Endothelial cell of umbilical vein (primary cell): ENCODE data around the gene TXNIP. TPM values are rescaled to one million over a fixed set of nuclear protein-coding genes. Genes with fewer than 3 reads are reported as not detected.
A peak's percentile ranks its signal among the peaks of the same experiment; 100 is the strongest.

Experiments
- BruUV-seq: library from RNA; stranded (reverse); fragments of 400-500 nt; replicated peaks from 2 replicates; lab custom pipeline; 2021; lab: Mats Ljungman, UMichigan
- CTCF ChIA-PET: fragments of 300-600, 350-600 bp; sonication (Branson Sonifier 250); formaldehyde crosslinking; loops from one replicate; lab custom pipeline; 2021; ENCODE audit warnings: antibody characterized with exemption, inconsistent platforms; lab: Charles Lee
- POLR2A ChIA-PET: fragments of 300-600, 350-600 bp; sonication (Branson Sonifier 250); formaldehyde crosslinking; loops from one replicate; lab custom pipeline; 2021; ENCODE audit warnings: antibody characterized with exemption, inconsistent platforms; lab: Charles Lee
- DNase-seq: peaks from one replicate; pipeline ENCODE4 v3.0.0-alpha.2; 2011; ENCODE audit warnings: low read depth, low spot score
- FAIRE-seq: peaks from 2 replicates; lab custom pipeline; 2011; peaks lifted over from hg19 to GRCh38; lab: Jason Lieb, UNC
- H2AFZ ChIP-seq: 2 replicates; pipeline ENCODE4 v1.6.0; 2012; ENCODE audit warnings: low read depth, low read length, control low read depth, inconsistent platforms
- H3K27ac ChIP-seq: 2 replicates; pipeline ENCODE4 v1.5.1; 2011; ENCODE audit warnings: low read depth, mild to moderate bottlenecking, control low read depth, low read length, moderate library complexity; ENCODE audit not compliant: insufficient read depth
- H3K27me3 ChIP-seq, 2 experiments: 2 replicates each; pipeline versions ENCODE4 v1.6.0 to v1.6.1; 2011; ENCODE audit warnings: low read length in 2 of 2, mixed read lengths in 1 of 2; ENCODE audit not compliant: control insufficient read depth in 2 of 2, insufficient read depth in 2 of 2
- H3K36me3 ChIP-seq, 2 experiments: 2 replicates in 1 of 2; 3 replicates in 1 of 2; pipeline ENCODE4 v1.5.1; 2011; ENCODE audit warnings: low read length in 2 of 2, mild to moderate bottlenecking in 1 of 2, moderate library complexity in 1 of 2; ENCODE audit not compliant: control insufficient read depth in 2 of 2, insufficient read depth in 2 of 2; ENCODE audit errors: extremely low read depth in 1 of 2
- H3K4me1 ChIP-seq: 3 replicates; pipeline ENCODE4 v1.5.1; 2011; ENCODE audit warnings: mild to moderate bottlenecking, low read length; ENCODE audit not compliant: control insufficient read depth, insufficient read depth; ENCODE audit errors: extremely low read depth
- H3K4me2 ChIP-seq: 2 replicates; pipeline ENCODE4 v1.6.1; 2011; ENCODE audit warnings: low read length, control low read depth, mixed read lengths; ENCODE audit not compliant: insufficient read depth
- H3K4me3 ChIP-seq, 3 experiments: fragments of 200-600 bp in 1 of 3; sonication (generic), shearing (Covaris generic) in 1 of 3; replicated peaks in 1 of 3; 2 replicates each; pipeline ENCODE4 v1.5.1; 2011 to 2016; ENCODE audit warnings: control low read depth in 3 of 3, low read length in 3 of 3, mild to moderate bottlenecking in 2 of 3, inconsistent platforms in 1 of 3, low read depth in 1 of 3, moderate library complexity in 1 of 3; ENCODE audit not compliant: insufficient read depth in 1 of 3
- H3K79me2 ChIP-seq: 2 replicates; pipeline ENCODE4 v1.6.0; 2012; ENCODE audit warnings: low read length, inconsistent platforms; ENCODE audit not compliant: control insufficient read depth, insufficient read depth
- H3K9ac ChIP-seq: replicated peaks from 2 replicates; pipeline ENCODE3; 2011; ENCODE audit warnings: low read length, control low read depth; ENCODE audit not compliant: insufficient read depth; ENCODE audit errors: extremely low read depth
- H3K9me1 ChIP-seq: replicated peaks from 3 replicates; pipeline ENCODE4 v1.6.0; 2011; ENCODE audit warnings: mild to moderate bottlenecking, low read length; ENCODE audit not compliant: control insufficient read depth, insufficient read depth; ENCODE audit errors: extremely low read depth
- H3K9me3 ChIP-seq: replicated peaks from 2 replicates; pipeline ENCODE4 v1.5.1; 2012; ENCODE audit warnings: low read length, inconsistent platforms; ENCODE audit not compliant: control insufficient read depth, insufficient read depth
- H4K20me1 ChIP-seq: replicated peaks from 2 replicates; pipeline ENCODE3; 2011; ENCODE audit warnings: mild to moderate bottlenecking, low read length; ENCODE audit not compliant: control insufficient read depth, insufficient read depth; ENCODE audit errors: extremely low read depth
- CTCF ChIP-seq, 2 donors: IDR thresholded peaks; 1 replicate in 1 of 2; 2 replicates in 1 of 2; pipeline ENCODE4 v1.5.1; 2011; ENCODE audit warnings: low read length in 2 of 2, mild to moderate bottlenecking in 2 of 2, moderate library complexity in 2 of 2, control low read depth in 1 of 2, inconsistent platforms in 1 of 2, low read depth in 1 of 2; ENCODE audit not compliant: insufficient read depth in 1 of 2; ENCODE audit errors: extremely low read depth in 1 of 2
- EZH2 ChIP-seq: IDR thresholded peaks from 2 replicates; pipeline ENCODE4 v1.6.1; 2012; ENCODE audit warnings: borderline replicate concordance, low read depth, mild to moderate bottlenecking, moderate library complexity, low read length, inconsistent platforms; ENCODE audit not compliant: severe bottlenecking
- FOS ChIP-seq: IDR thresholded peaks from 2 replicates; pipeline ENCODE4 v1.6.1; 2011; ENCODE audit warnings: mild to moderate bottlenecking, low read length, moderate library complexity, borderline replicate concordance; ENCODE audit not compliant: insufficient read depth
- GATA2 ChIP-seq: IDR thresholded peaks from 2 replicates; pipeline ENCODE4 v1.7.0; 2011; ENCODE audit warnings: low read depth, mild to moderate bottlenecking, moderate library complexity, mixed read lengths, low read length; ENCODE audit not compliant: insufficient read length, insufficient read depth
- JUN ChIP-seq: IDR thresholded peaks from 2 replicates; pipeline ENCODE4 v1.6.1; 2011; ENCODE audit warnings: borderline replicate concordance, low read depth; ENCODE audit not compliant: insufficient read length, insufficient read depth
- MAX ChIP-seq: IDR thresholded peaks from 2 replicates; pipeline ENCODE4 v1.6.1; 2011; ENCODE audit not compliant: insufficient read depth, insufficient read length
- MYC ChIP-seq: IDR thresholded peaks from one replicate; pipeline ENCODE4 v1.6.1; 2011; ENCODE audit warnings: mild to moderate bottlenecking, low read depth, low read length
- POLR2A ChIP-seq: IDR thresholded peaks from 2 replicates; pipeline ENCODE4 v1.6.1; 2012; ENCODE audit warnings: low read depth, mild to moderate bottlenecking, control low read depth, low read length
- POLR2AphosphoS5 ChIP-seq: IDR thresholded peaks from 2 replicates; pipeline ENCODE4 v1.6.1; 2012; ENCODE audit warnings: low read depth, mild to moderate bottlenecking, control low read depth, low read length, moderate library complexity; ENCODE audit not compliant: insufficient read depth
- dilution Hi-C: fragments of 300-500 bp; cut with MboI; formaldehyde crosslinking; loops from one replicate; pipeline ENCODE4 v1.15.0; 2019; ENCODE audit warnings: low sequenced_read_pairs; ENCODE audit not compliant: extremely low pct_ligation_motif_present
- intact Hi-C: fragments of 100-400 bp; cut with micrococcal nuclease; formaldehyde crosslinking; loops from one replicate; pipeline ENCODE4 v1.10.0; 2022
- polyA plus RNA-seq, 4 experiments: library from polyadenylated mRNA; depleted of rRNA in 3 of 4; stranded (reverse) in 3 of 4; unstranded in 1 of 4; fragments of >200 nt; gene quantifications; 2 replicates each; pipeline versions ENCODE4 v1.2.1 to v1.2.3, GENCODE V29; 2011 to 2012; ENCODE audit warnings: missing spikeins in 1 of 4
- total RNA-seq: library from RNA; stranded (reverse); gene quantifications from 2 replicates; pipeline ENCODE4 v1.2.3, GENCODE V29; 2021

Gene TXNIP
- total and polyA plus RNA-seq, 2 donors (not counting 3 experiments of a cell fraction or from before 2014, with no cell fraction given), result 9.1 to 21.8 TPM

GRCh38 chr1:145956781-145957442 is 39.5 kb downstream of the TXNIP start:
- Histone ChIP-seq H4K20me1 (no peaks in the 10 kb centered on the region), H3K9me1 (no peaks in the 10 kb centered on the region), H3K27ac (peak overlapping the region; percentile 96), H3K9ac (peak overlapping the region; percentile 86), H3K79me2 (peaks cover 52% of the 10 kb centered on the region), H2AFZ (no peak overlapping the region), H3K4me1 (peaks cover 45% of the 10 kb centered on the region), H3K27me3 (no peaks in the 10 kb centered on the region), H3K4me3 (peak overlapping the region; percentile 71 to 87 (median 74)), H3K36me3 (no peaks in the 10 kb centered on the region), H3K4me2 (peak overlapping the region; percentile 94), H3K9me3 (no peaks in the 10 kb centered on the region)
- intact Hi-C loops (loop anchor here (1.0 to 5.0 kb wide), 5 partner anchors 30 to 98 kb away; partner anchors contain the start of genes PEX11B, PIAS3 and RBM8A), dilution Hi-C loops (no loop called here)
- peak; percentile 56 for DNase-seq
- FAIRE-seq, result no peak
- ChIA-PET POLR2A (interaction anchor here (0.6 to 2.0 kb wide), 4 partner anchors 29 to 98 kb away, joined by 3 to 11 read pairs (median 6); partner anchors contain the start of genes PIAS3 and RBM8A), CTCF (interaction anchor here (0.9 to 2.7 kb wide), 7 partner anchors 9 to 111 kb away, joined by 3 to 22 read pairs (median 6); partner anchors contain the start of genes NUDT17, PEX11B, RBM8A and TXNIP)
- TF ChIP-seq FOS (no peak), POLR2A (no peak), GATA2 (no peak), JUN (no peak), EZH2 (no peak), MYC (no peak), CTCF (IDR thresholded peaks at IDR 0.05; ENCODE audit: extremely low read depth in 1 of 2, insufficient read depth in 1 of 2, low read depth in 1 of 2, low read length in 2 of 2) (no peak), POLR2AphosphoS5 (no peak), MAX (no peak)
- BruUV-seq, result TSS peak; percentile 69
